ENCODE data around the gene LDLRAD4. TPM values are rescaled to one million over a fixed set of nuclear protein-coding genes. Genes with fewer than 3 reads are reported as not detected.
A peak's percentile ranks its signal among the peaks of the same experiment; 100 is the strongest.

The LDLRAD4 gene
- total RNA-seq, 4 donors from 2014 or later: 23.9 to 38.3 (median 27.0) TPM

GRCh38 chr18:13530879-13531387, 312.4 kb downstream of the LDLRAD4 start:
- DNase-seq (ENCODE audit: low spot score) (no peak), ATAC-seq (ENCODE audit: low FRiP score) (peak; percentile 87)
- no peak for TF ChIP-seq CTCF (IDR thresholded peaks at IDR 0.05)

DNA sequence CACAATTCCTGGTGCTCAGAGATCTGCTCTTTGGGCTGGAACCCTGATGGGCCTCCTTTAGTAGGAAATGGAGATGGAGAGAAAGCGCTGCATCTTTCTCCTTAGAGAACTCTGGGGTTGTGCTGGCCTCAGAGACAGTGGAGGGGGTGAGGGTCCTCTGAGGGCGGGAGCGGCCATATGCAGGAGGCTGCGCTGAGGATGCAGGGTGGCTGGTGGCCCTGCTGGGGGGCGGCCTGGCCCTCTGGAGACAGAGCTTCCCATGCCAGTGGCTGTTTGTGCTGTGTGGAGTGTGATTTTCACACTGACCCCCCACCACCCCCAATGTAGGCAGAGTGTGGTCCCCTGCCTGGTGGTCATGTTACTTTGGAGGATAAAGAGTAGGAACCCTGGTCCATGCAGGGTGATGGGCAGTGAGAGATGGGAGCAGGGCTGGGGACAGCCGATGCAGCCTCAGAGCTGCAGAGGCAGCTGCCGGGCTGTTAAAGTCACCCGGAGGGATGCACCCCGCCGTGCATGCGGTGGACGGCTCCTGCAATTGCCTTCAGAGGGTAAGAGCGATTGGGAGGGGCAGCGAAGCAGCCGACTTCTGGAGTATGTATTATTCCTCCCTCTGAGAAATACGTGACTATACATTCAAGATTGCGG, 313.2 kb downstream of the LDLRAD4 start:
- DNase-seq (ENCODE audit: low spot score) (no peak), ATAC-seq (ENCODE audit: low FRiP score) (no peak)
- no peak for TF ChIP-seq CTCF (IDR thresholded peaks at IDR 0.05)

GRCh38 chr18:13532406-13533075, 314.0 kb downstream of the LDLRAD4 start:
- no peak for TF ChIP-seq CTCF (IDR thresholded peaks at IDR 0.05)
- no peak for ATAC-seq (ENCODE audit: low FRiP score)

GRCh38 chr18:13534631-13535030, 316.1 kb downstream of the LDLRAD4 start:
- TF ChIP-seq CTCF (IDR thresholded peaks at IDR 0.05): no peak
- ATAC-seq (ENCODE audit: low FRiP score): no peak
- no peak for DNase-seq (ENCODE audit: low spot score)

More at GRCh38 chr18:13532406-13533075, 314.0 kb downstream of the LDLRAD4 start:
- no peak for DNase-seq (ENCODE audit: low spot score)

- DNase-seq (ENCODE audit: low spot score) (no peak), ATAC-seq (ENCODE audit: low FRiP score) (no peak)
- TF ChIP-seq CTCF (IDR thresholded peaks at IDR 0.05): no peak
These were observed 318.0 kb downstream of the LDLRAD4 start for GRCh38 chr18:13536578-13536977.

GRCh38 chr18:13537022-13537780, 318.6 kb downstream of the LDLRAD4 start:
- DNase-seq (ENCODE audit: low spot score) (no peak), ATAC-seq (ENCODE audit: low FRiP score) (no peak)
- TF ChIP-seq CTCF (IDR thresholded peaks at IDR 0.05): no peak
